ENCODE results near the gene PIAS1.

Gene PIAS1

DNA sequence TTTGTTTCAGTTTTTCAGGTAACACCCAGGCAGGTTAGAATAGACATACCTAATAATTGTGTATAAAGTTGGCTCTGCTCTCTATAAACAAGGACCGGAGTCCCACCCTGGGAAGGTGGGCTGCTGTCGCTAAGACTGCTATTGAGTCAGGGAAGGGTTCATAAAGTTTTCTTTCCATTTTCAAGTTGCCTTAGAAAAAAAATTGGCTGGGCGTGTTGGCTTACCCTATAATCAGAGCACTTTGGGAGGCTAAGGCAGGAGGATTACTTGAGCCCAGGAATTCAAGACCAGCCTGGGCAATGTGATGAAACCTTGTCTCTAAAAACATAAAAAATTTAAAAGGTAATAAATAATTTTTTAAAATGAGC lies 11.3 kb upstream of the PIAS1 start:
- H3K4me1 ChIP-seq (ENCODE audit: low read depth, poor library complexity, severe bottlenecking): no peaks in the 10 kb centered on the region
- no peak overlapping the region for H3K9ac ChIP-seq
- H3K79me2 ChIP-seq (ENCODE audit: insufficient read depth, low read depth): no peaks in the 10 kb centered on the region
- H2AFZ ChIP-seq (ENCODE audit: low read depth): no peak overlapping the region
- no peaks in the 10 kb centered on the region for H3K27me3 ChIP-seq (ENCODE audit: insufficient read depth, low read depth)
- H3K4me2 ChIP-seq: no peak overlapping the region
- no peak overlapping the region for H3K27ac ChIP-seq
- TF ChIP-seq CTCF (conservative IDR thresholded peaks at IDR 0.05; ENCODE audit: low read depth, low read length): no peak
- H3K36me3 ChIP-seq (ENCODE audit: insufficient read depth): no peaks in the 10 kb centered on the region
- H3K4me3 ChIP-seq (IDR thresholded peaks at IDR 0.05; ENCODE audit: insufficient read depth, low read depth, low read length): no peak overlapping the region
- no peaks in the 10 kb centered on the region for H4K20me1 ChIP-seq (ENCODE audit: insufficient read depth)

DNA sequence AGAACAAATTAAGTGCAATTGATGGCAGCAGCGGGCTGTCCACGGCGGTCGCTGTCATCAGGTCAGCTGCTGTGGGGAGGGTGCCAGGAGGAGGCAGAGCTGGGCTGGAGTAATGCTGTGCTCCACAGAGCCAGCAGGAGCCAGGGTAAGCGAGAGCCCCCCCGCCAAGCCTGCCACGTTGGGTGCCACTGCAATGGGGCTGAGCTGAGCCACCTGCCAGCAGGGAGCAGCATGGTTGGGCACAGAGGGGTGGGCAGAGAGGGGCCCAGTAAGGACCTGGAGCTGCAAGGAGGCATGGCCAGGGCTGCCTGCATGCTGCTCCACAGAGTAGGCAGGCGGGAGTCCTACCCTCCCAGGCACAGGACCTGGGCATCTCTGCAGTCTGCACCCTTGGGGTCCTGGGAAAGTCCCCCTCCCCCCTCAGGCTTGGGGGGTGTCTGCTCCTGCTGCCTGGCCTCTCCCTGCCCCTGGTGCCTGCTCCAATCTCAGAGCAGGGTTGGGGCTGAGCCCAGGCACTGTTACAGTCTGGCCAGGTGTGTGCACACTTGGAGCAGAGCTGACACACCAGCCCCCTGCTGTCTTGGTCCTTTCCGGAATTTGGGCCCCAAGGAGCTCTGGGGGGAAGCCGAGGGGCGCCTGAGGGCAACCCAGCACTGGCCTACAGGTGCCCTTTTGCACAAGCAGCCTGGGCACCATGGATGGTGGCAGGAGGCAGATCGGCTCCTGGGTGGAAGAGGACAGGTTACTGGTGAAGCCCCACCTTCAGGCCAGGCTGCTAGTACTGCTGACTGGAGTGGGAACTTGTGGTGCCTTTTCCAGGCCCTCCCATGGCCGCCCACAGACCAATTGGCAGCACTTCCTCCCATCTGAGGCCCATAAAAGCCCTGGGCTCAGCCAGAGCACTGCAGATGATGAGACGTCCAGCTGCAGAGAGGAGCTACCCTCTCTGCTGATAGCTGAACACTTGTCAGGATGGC lies 8.5 kb upstream of the PIAS1 start:
- no peak overlapping the region for H3K4me2 ChIP-seq
- H3K9ac ChIP-seq: no peak overlapping the region
- H3K36me3 ChIP-seq (ENCODE audit: insufficient read depth): no peaks in the 10 kb centered on the region
- no peaks in the 10 kb centered on the region for H3K27me3 ChIP-seq (ENCODE audit: insufficient read depth, low read depth)
- H3K4me1 ChIP-seq (ENCODE audit: low read depth, poor library complexity, severe bottlenecking): no peaks in the 10 kb centered on the region
- H3K27ac ChIP-seq: no peak overlapping the region
- H3K4me3 ChIP-seq (IDR thresholded peaks at IDR 0.05; ENCODE audit: insufficient read depth, low read depth, low read length): no peak overlapping the region
- H2AFZ ChIP-seq (ENCODE audit: low read depth): no peak overlapping the region
- TF ChIP-seq CTCF (conservative IDR thresholded peaks at IDR 0.05; ENCODE audit: low read depth, low read length): no peak
- no peaks in the 10 kb centered on the region for H3K79me2 ChIP-seq (ENCODE audit: insufficient read depth, low read depth)
- H4K20me1 ChIP-seq (ENCODE audit: insufficient read depth): no peaks in the 10 kb centered on the region

DNA sequence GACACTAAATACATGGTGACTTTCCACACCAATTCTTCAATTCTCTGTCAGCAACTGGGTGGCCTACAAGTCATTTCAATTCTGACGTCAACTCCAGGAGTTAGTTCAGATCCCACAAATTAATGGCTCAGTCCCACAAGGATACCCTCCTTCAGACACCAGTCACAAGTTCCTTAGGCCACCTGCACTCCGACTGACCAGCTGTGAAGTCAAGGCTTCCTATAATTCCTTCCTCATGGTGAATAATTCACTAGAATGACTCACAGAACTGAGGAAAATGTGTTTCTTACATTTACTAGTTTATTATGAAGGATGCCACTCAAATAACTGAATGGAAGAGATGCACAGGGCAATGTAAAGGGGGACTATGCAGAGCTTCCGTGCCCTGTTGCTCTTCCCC lies 6.3 kb upstream of the PIAS1 start:
- H3K36me3 ChIP-seq (ENCODE audit: insufficient read depth): no peaks in the 10 kb centered on the region
- no peaks in the 10 kb centered on the region for H4K20me1 ChIP-seq (ENCODE audit: insufficient read depth)
- no peaks in the 10 kb centered on the region for H3K4me1 ChIP-seq (ENCODE audit: low read depth, poor library complexity, severe bottlenecking)
- no peaks in the 10 kb centered on the region for H3K79me2 ChIP-seq (ENCODE audit: insufficient read depth, low read depth)
- no peak overlapping the region for H3K9ac ChIP-seq
- H3K4me3 ChIP-seq (IDR thresholded peaks at IDR 0.05; ENCODE audit: insufficient read depth, low read depth, low read length): no peak overlapping the region
- no peaks in the 10 kb centered on the region for H3K27me3 ChIP-seq (ENCODE audit: insufficient read depth, low read depth)
- TF ChIP-seq CTCF (conservative IDR thresholded peaks at IDR 0.05; ENCODE audit: low read depth, low read length): no peak
- H2AFZ ChIP-seq (ENCODE audit: low read depth): no peak overlapping the region
- no peak overlapping the region for H3K4me2 ChIP-seq
- no peak overlapping the region for H3K27ac ChIP-seq

DNA sequence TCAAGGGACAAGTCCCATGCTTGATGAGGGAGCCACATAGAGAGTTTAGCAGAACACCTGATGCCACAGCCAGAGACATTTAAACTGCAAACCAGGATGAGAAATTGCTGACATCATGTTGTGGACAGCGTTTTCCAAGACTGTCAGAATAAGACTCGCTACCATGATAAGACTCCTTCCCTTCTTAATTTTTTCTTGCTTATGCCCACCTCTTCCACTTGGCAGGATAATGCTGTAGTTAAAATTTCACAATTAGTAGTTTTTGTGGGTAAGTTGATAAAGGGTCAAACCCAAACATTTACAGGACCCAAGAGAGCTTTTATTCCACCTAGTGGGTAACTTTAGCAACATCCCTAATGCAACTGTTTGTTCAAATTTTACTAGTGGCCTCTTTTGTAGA lies 3.0 kb upstream of the PIAS1 start:
- Histone ChIP-seq H3K27ac (no peak overlapping the region), H3K9ac (no peak overlapping the region), H2AFZ (ENCODE audit: low read depth) (no peak overlapping the region), H3K4me1 (ENCODE audit: low read depth, poor library complexity, severe bottlenecking) (peaks cover 11% of the 10 kb centered on the region), H3K27me3 (ENCODE audit: insufficient read depth, low read depth) (no peaks in the 10 kb centered on the region), H3K4me2 (no peak overlapping the region), H4K20me1 (ENCODE audit: insufficient read depth) (0 out of 2 replicates have a peak, but pooled peaks cover 5% of the 10 kb centered on the region), H3K4me3 (IDR thresholded peaks at IDR 0.05; ENCODE audit: insufficient read depth, low read depth, low read length) (no peak overlapping the region), H3K36me3 (ENCODE audit: insufficient read depth) (no peaks in the 10 kb centered on the region), H3K79me2 (ENCODE audit: insufficient read depth, low read depth) (peaks cover 19% of the 10 kb centered on the region)
- TF ChIP-seq CTCF (conservative IDR thresholded peaks at IDR 0.05; ENCODE audit: low read depth, low read length): no peak
